ENCODE results near the gene CDYL2.

DNA sequence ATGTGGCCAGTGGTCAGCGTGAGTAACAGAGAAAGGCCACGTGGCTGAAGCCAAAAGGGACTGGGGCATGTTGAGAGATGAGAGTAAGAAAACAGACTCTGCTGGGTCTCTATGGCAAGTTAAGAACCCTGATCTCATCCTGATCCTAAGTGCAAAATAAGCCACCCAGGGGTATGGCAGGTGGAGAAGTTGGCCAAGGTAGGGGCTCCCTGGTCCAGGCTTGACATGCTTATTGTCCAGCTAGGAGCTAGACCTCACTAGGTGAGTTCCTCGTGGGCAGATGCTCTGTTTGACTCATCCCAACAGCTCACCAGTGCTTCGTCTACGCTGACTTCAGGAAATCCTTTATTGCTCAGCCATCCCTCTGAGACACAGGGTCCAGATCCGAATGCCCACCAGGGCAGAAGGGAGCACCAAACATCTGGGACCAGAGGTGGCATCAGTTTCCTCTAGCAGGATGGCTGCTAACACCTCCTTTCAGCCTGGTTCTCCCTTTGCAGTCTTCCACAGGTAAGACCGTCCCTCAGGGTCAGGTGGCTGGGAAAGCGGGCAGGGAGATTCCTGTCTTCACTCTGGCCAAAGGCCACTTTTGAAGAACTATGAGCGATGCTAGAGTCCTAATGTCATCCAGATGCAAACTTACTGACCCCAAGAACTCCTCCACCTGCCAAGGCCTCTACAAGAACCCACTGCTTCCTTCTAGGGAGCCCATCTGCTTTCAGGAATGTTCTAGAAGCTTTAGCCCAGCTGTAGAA is 99.5 kb downstream of the CDYL2 start:
- no peak for TF ChIP-seq CTCF (IDR thresholded peaks at IDR 0.05; ENCODE audit: poor library complexity, severe bottlenecking)
- no peak for TF ChIP-seq REST (IDR thresholded peaks at IDR 0.05; ENCODE audit: borderline replicate concordance)
- TF ChIP-seq POLR2AphosphoS5 (IDR thresholded peaks at IDR 0.05) = no peak
